SK-N-SH (cell line): ENCODE results near the gene ABCC4. TPM values are rescaled to one million over a fixed set of nuclear protein-coding genes. Genes with fewer than 3 reads are reported as not detected.

Experiments used
- CTCF ChIA-PET: fragments of 300-600, 350-600 bp; formaldehyde crosslinking; extraction: SDS; loops from one replicate; lab custom pipeline; 2021; lab: Yijun Ruan, JAX
- POLR2A ChIA-PET: fragments of 350-600 bp; sonication (Branson Sonifier 250); formaldehyde crosslinking; extraction: SDS; loops from one replicate; lab custom pipeline; 2020; ENCODE audit warnings: antibody characterized with exemption, inconsistent platforms; lab: Yijun Ruan, JAX
- DNase-seq: peaks from one replicate; pipeline ENCODE4 v3.0.0; 2012
- H2AFZ ChIP-seq: fragments of 200-600 bp; sonication (generic); 2 replicates; pipeline ENCODE4 v1.8.1; 2016; ENCODE audit warnings: antibody characterized with exemption, mild to moderate bottlenecking, low read depth
- H3F3A ChIP-seq: fragments of 200-600 bp; sonication (generic); replicated peaks from 2 replicates; pipeline ENCODE3; 2016; ENCODE audit warnings: antibody characterized with exemption, mild to moderate bottlenecking; ENCODE audit not compliant: insufficient read depth
- H3K27ac ChIP-seq, 2 experiments: fragments of 200-500 bp in 1 of 2; fragments of 200-600 bp in 1 of 2; sonication (Bioruptor generic) in 1 of 2; sonication (generic), shearing (Covaris generic) in 1 of 2; 2 replicates each; pipeline versions ENCODE4 v1.5.1 to v1.6.1; 2014 to 2016; ENCODE audit warnings: low read depth in 2 of 2, inconsistent platforms in 1 of 2, low read length in 1 of 2, mild to moderate bottlenecking in 1 of 2, mixed read lengths in 1 of 2
- H3K27me3 ChIP-seq: fragments of 200-600 bp; sonication (generic), shearing (Covaris generic); 2 replicates; pipeline ENCODE4 v1.6.1; 2016; ENCODE audit warnings: mixed run types; ENCODE audit not compliant: insufficient read depth
- H3K36me3 ChIP-seq, 2 experiments: fragments of 200-500 bp in 1 of 2; fragments of 200-600 bp in 1 of 2; sonication (Bioruptor generic) in 1 of 2; sonication (generic) in 1 of 2; replicated peaks in 1 of 2; 2 replicates each; pipeline versions ENCODE3 to v1.5.1; 2014 to 2016; ENCODE audit warnings: low read length in 1 of 2, mild to moderate bottlenecking in 1 of 2; ENCODE audit not compliant: insufficient read depth in 2 of 2, control insufficient read depth in 1 of 2
- H3K4me1 ChIP-seq, 2 experiments: fragments of 200-500 bp in 1 of 2; fragments of 200-600 bp in 1 of 2; sonication (Bioruptor generic) in 1 of 2; sonication (generic), shearing (Covaris generic) in 1 of 2; 2 replicates each; pipeline versions ENCODE4 v1.5.1 to v1.6.1; 2014 to 2016; ENCODE audit warnings: low read depth in 1 of 2, low read length in 1 of 2, mixed run types in 1 of 2; ENCODE audit not compliant: insufficient read depth in 2 of 2, control insufficient read depth in 1 of 2
- H3K4me2 ChIP-seq: fragments of 200-600 bp; sonication (generic), shearing (Covaris generic); 2 replicates; pipeline ENCODE4 v1.6.1; 2017; ENCODE audit warnings: mixed run types
- H3K4me3 ChIP-seq, 2 experiments: fragments of 200-500 bp in 1 of 2; fragments of 200-600 bp in 1 of 2; sonication (Bioruptor generic) in 1 of 2; sonication (generic), shearing (Covaris generic) in 1 of 2; 2 replicates each; pipeline versions ENCODE4 v1.5.1 to v1.8.1; 2014 to 2016; ENCODE audit warnings: low read depth in 2 of 2, inconsistent platforms in 1 of 2, low read length in 1 of 2, mild to moderate bottlenecking in 1 of 2, mixed read lengths in 1 of 2, moderate library complexity in 1 of 2
- H3K79me2 ChIP-seq: fragments of 200-600 bp; sonication (generic); 2 replicates; pipeline ENCODE4 v1.8.1; 2017; ENCODE audit warnings: mild to moderate bottlenecking; ENCODE audit not compliant: insufficient read depth
- H3K9ac ChIP-seq: fragments of 200-600 bp; sonication (generic); 2 replicates; pipeline ENCODE4 v1.6.1; 2017; ENCODE audit warnings: mixed run types
- H3K9me2 ChIP-seq: fragments of 200-600 bp; sonication (generic); 2 replicates; pipeline ENCODE4 v1.6.1; 2017; ENCODE audit warnings: mixed run types
- H3K9me3 ChIP-seq: fragments of 200-600 bp; sonication (generic); 2 replicates; pipeline ENCODE4 v1.6.1; 2017; ENCODE audit warnings: mixed run types, mild to moderate bottlenecking, moderate library complexity
- H4K20me1 ChIP-seq: fragments of 200-600 bp; sonication (generic); 2 replicates; pipeline ENCODE4 v1.6.1; 2017; ENCODE audit warnings: mild to moderate bottlenecking, mixed run types; ENCODE audit not compliant: insufficient read depth
- FOXJ3 ChIP-seq: sonication (generic); formaldehyde crosslinking; IDR thresholded peaks from 2 replicates; pipeline ENCODE4 v1.5.1; 2020; ENCODE audit warnings: mild to moderate bottlenecking, missing genetic modification reagents
- FOXM1 ChIP-seq: IDR thresholded peaks from 2 replicates; pipeline ENCODE4 v1.4.0; 2012; ENCODE audit warnings: low read depth, mild to moderate bottlenecking
- GABPA ChIP-seq: IDR thresholded peaks from 2 replicates; pipeline ENCODE4 v1.4.0; 2012; ENCODE audit warnings: low read depth, mild to moderate bottlenecking
- IRF3 ChIP-seq: fragments of 150-350 bp; IDR thresholded peaks from 2 replicates; pipeline ENCODE4 v1.6.1; 2016; ENCODE audit warnings: mild to moderate bottlenecking, low read depth, low read length
- MAX ChIP-seq: IDR thresholded peaks from 2 replicates; pipeline ENCODE4 v1.4.0; 2012; ENCODE audit warnings: low read depth
- NFIC ChIP-seq: IDR thresholded peaks from 2 replicates; pipeline ENCODE4 v1.4.0; 2012; ENCODE audit warnings: borderline replicate concordance
- PBX3 ChIP-seq: IDR thresholded peaks from 2 replicates; pipeline ENCODE4; 2012
- RCOR1 ChIP-seq: fragments of 150-350 bp; IDR thresholded peaks from 2 replicates; pipeline ENCODE4 v1.6.1; 2017; ENCODE audit warnings: antibody characterized with exemption, low read length
- REST ChIP-seq: IDR thresholded peaks from 2 replicates; pipeline ENCODE4 v1.6.1; 2012; ENCODE audit warnings: mild to moderate bottlenecking, low read depth, low read length, moderate library complexity
- RFX5 ChIP-seq: IDR thresholded peaks from 2 replicates; pipeline ENCODE4 v1.6.1; 2012; ENCODE audit warnings: mild to moderate bottlenecking, improper control_type of control experiment, low read length
- RXRA ChIP-seq: IDR thresholded peaks from 2 replicates; pipeline ENCODE4 v1.4.0; 2012; ENCODE audit warnings: low read depth, mild to moderate bottlenecking, borderline replicate concordance
- SIN3A ChIP-seq: IDR thresholded peaks from 2 replicates; pipeline ENCODE4 v1.6.1; 2012; ENCODE audit warnings: low read depth, mild to moderate bottlenecking, low read length, moderate library complexity, borderline replicate concordance
- TAF1 ChIP-seq: IDR thresholded peaks from 2 replicates; pipeline ENCODE4 v1.6.1; 2012; ENCODE audit warnings: low read depth, mild to moderate bottlenecking, low read length, moderate library complexity, borderline replicate concordance
- TEAD4 ChIP-seq: IDR thresholded peaks from 2 replicates; pipeline ENCODE4 v1.4.0; 2012; ENCODE audit warnings: mild to moderate bottlenecking, borderline replicate concordance; ENCODE audit not compliant: insufficient read depth
- USF1 ChIP-seq: IDR thresholded peaks from 2 replicates; pipeline ENCODE4 v1.4.0; 2012; ENCODE audit warnings: low read depth, borderline replicate concordance
- USF2 ChIP-seq: fragments of 150-350 bp; IDR thresholded peaks from 2 replicates; pipeline ENCODE4 v1.6.1; 2017; ENCODE audit warnings: antibody characterized with exemption, low read length, low read depth, borderline replicate concordance
- YY1 ChIP-seq: IDR thresholded peaks from 2 replicates; pipeline ENCODE4 v1.4.0; 2012; ENCODE audit warnings: low read depth, mild to moderate bottlenecking
- WGBS: methylation state at CpG from one replicate; pipeline ENCODE4 v1.1.6; 2017; ENCODE audit warnings: low lambda C conversion rate; 5-methylcytosine and 5-hydroxymethylcytosine counted together
- polyA plus RNA-seq, 3 experiments: library from polyadenylated mRNA; depleted of rRNA; stranded (reverse); fragments of >200 nt; gene quantifications; 2 replicates each; pipeline ENCODE4 v1.2.3, GENCODE V29; 2012

ABCC4 gene
- polyA plus RNA-seq, 1 of the 3 experiments (the other 2 are of a cell fraction) = 7.8 TPM

GRCh38 chr13:95234242-95234641 lies 67.0 kb downstream of the ABCC4 start:
- Histone ChIP-seq H3K9ac (no peak overlapping the region), H3F3A (no peaks in the 10 kb centered on the region), H4K20me1 (no peaks in the 10 kb centered on the region), H3K36me3 (peaks cover 0 to 8% of the 10 kb centered on the region in 2 experiments), H2AFZ (no peak overlapping the region), H3K27me3 (no peaks in the 10 kb centered on the region), H3K4me2 (no peak overlapping the region), H3K4me3 (no peak overlapping the region), H3K27ac (no peak overlapping the region), H3K9me2 (no peaks in the 10 kb centered on the region), H3K4me1 (peaks cover 0 to 10% of the 10 kb centered on the region in 2 experiments; a peak in 2 of 4 replicates), H3K9me3 (no peaks in the 10 kb centered on the region), H3K79me2 (no peaks in the 10 kb centered on the region)
- DNase-seq = no peak
- 83% methylated on average over 2 of the region's 2 CpGs for WGBS
- TF ChIP-seq SIN3A = no peak
- no peak for TF ChIP-seq IRF3
- no peak for TF ChIP-seq USF2
- no peak for TF ChIP-seq FOXJ3
- TF ChIP-seq USF1 = no peak
- no peak for TF ChIP-seq YY1
- TF ChIP-seq TEAD4 = no peak
- TF ChIP-seq REST = no peak
- no peak for TF ChIP-seq FOXM1
- TF ChIP-seq RFX5 = no peak
- TF ChIP-seq RCOR1 = no peak
- TF ChIP-seq RXRA = no peak
- TF ChIP-seq TAF1 = no peak
- no peak for TF ChIP-seq NFIC
- TF ChIP-seq PBX3 = no peak
- no peak for TF ChIP-seq MAX
- TF ChIP-seq GABPA = no peak
- ChIA-PET POLR2A (no interaction called here), CTCF (interaction anchor here (1.1 kb wide), 1 partner anchor 29 kb away, joined by 3 read pairs; no protein-coding TSS in a partner anchor)
